NCI-H1417 treated with DMSO at 0.1 percent for 48 hours (cell line): Measurements from ENCODE around the gene UBXN6.

Experiments used
- DNase-seq: peaks from one replicate; lab custom pipeline; 2025; lab: John Stamatoyannopoulos, UW

Gene UBXN6

DNA sequence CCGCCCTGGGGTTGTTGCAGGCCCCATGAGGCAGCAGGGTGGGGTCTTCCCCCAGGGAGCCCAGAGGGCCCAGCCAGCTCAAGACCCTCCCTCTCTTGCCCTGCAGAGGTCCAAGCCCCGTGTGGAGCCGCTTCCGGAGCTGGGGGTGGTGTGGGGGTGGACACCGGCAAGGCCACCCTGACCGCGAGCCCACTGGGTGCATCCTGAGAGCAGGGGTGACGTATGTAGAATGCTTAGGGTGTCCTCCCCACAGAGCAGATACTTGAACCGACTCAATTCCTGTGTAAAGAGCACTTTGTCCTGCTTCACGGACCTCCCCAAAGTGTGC, 14.8 kb downstream of the UBXN6 start:
- no peak for DNase-seq

GRCh38 chr19:4441994-4442818, 15.4 kb downstream of the UBXN6 start:
- DNase-seq: no peak

- no peak for DNase-seq
Observed at GRCh38 chr19:4439243-4439642, 18.4 kb downstream of the UBXN6 start.

DNA sequence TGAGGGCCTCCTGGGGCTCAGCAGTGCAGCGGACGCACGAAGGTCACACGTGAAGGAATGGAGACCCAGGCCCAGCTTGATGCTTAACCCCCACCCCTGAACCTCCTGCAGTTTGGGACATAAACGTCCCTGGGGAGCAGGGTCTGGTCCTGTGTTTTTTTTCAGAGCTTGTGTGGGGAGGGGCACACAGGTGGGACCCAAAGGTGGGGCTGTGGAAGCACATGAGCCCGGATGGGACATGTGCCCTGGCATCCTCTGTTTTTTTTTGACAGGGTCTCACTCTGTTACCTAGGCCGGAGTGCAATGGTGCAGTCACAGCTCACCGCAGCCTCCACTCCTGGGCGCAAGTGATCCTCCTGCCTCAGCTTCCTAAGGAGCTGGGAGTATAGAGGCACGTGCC, 20.5 kb downstream of the UBXN6 start:
- DNase-seq: no peak

DNA sequence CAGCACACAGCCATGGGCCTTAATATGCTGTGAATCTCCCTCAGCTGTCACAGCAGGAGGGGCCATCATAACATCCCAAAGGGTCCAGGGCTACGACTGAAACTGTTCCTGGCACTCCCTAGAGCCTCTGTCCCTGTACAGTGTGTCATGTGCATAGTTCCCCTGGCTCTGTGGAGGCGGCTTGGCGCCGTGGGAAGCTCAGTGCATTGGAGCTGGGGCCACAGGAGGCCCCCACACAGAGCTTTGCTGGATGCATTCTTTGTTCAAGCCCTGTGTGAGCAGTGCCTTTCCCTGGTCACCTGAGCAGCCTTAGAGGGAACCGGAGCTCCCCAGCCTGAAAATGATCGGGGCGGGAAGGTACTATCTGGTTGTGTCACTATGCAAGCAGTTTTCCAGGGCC, 21.4 kb downstream of the UBXN6 start:
- DNase-seq: no peak

GRCh38 chr19:4434391-4434790, 23.2 kb downstream of the UBXN6 start:
- no peak for DNase-seq

- DNase-seq: no peak
Observed at GRCh38 chr19:4432918-4433506, 24.6 kb downstream of the UBXN6 start.

GRCh38 chr19:4431808-4432674, 25.6 kb downstream of the UBXN6 start:
- no peak for DNase-seq

DNA sequence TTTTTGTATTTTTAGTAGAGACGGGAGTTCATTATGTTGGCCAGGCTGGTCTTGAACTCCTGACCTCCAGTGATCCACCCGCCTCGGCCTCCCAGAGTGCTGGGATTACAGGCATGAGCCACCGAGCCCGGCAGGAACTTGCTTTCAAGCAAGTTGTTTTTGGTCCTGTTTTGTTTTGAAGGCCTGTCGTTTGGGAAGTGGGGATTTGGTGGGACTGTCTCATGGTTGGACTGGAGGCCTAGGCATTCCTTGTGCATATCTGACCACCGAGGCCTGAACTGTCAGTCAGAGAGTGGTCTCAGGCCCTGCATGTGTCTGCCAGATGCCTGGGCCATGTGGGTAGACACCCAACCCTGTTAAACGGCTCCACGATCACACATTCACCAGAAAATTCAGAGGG, 26.3 kb downstream of the UBXN6 start:
- DNase-seq: no peak

- DNase-seq: no peak
Observed at GRCh38 chr19:4430760-4431159, 26.8 kb downstream of the UBXN6 start.

- no peak for DNase-seq
Observed at GRCh38 chr19:4429771-4430171, 27.8 kb downstream of the UBXN6 start.

- no peak for DNase-seq
Observed at GRCh38 chr19:4429256-4429655, 28.3 kb downstream of the UBXN6 start.

- DNase-seq: no peak
Observed at GRCh38 chr19:4428326-4428975, 29.1 kb downstream of the UBXN6 start.

DNA sequence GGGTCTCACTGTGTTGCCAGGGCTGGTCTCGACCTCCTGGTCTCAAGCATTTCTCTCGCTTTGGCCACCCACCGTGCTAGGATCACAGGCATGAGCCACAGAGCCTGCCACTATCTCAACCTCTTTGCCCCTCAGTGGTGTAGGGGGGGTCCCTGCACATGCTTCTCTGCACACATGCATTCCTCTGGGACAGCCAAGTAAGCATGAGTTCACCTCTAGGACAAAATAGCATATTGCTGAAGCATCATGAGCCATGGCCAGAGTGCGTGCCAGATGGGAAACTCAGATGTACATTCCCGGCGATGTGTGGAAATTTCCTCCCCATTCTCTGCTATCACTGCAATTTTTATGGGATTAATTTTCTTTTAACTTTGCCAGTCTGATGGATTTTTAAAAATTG, 32.1 kb downstream of the UBXN6 start:
- no peak for DNase-seq

GRCh38 chr19:4423416-4424126, 34.0 kb downstream of the UBXN6 start:
- no peak for DNase-seq

DNA sequence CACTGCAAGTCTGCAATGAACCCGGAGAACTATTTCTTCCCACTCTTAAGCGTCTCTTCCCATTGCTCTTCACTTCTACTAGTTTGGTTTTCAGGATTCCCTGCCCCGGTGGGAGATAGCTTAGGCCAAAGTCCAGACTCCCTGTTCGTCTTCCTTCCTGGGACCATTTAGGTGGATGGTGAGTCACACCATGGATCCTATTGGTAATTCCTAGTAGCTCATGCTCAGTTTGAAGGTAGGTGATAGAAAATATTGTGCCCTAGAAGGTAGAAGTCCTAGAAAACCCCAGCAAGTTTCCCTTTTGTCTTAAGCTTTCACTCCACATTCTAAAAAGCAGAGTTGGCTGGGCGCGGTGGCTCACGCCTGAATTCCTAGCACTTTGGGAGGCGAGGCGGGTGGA, 41.3 kb downstream of the UBXN6 start:
- DNase-seq: no peak

DNA sequence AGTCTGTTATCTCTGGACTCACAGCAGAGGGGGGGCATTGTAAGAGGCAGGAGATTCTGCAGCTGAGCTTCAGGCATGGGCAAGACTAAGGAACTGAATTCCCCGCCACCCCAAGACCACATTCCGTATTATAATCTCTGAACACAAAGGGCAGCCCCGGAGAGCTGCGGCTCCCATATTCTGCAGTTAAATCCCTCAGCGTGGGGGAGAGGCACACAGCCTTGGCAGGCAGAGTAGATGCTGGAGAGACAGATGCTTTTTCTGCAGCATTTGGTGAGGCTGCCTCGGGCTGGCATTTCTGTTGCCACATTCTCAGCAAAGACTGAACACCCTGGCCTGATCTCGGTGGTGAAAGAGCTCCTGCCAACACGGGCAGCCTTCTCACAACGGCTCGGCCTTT, 42.2 kb downstream of the UBXN6 start:
- no peak for DNase-seq

GRCh38 chr19:4414800-4415321, 42.7 kb downstream of the UBXN6 start:
- no peak for DNase-seq

GRCh38 chr19:4414144-4414799, 43.3 kb downstream of the UBXN6 start:
- no peak for DNase-seq

GRCh38 chr19:4413588-4413987, 44.0 kb downstream of the UBXN6 start:
- no peak for DNase-seq
